ENCODE measurements around the gene PHF21A.

DNA sequence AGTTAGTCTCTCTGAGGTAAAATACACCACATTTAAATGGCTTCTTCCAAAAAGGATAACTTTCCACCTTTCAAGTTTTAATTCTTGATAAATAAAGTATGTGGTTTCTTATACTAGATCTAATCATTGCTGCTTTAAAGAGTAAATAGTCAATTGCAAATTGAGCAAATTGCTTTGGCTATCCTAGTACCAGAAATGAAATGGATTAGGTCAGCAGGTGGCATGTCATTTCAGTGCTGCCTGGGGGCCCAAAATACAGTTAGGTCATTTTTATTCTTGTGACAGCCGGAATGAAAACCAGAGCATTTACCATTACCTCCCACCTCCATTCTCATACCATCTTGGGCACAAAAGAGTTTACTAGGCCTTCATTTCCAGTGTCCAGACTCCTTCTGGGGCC, 70.2 kb downstream of the PHF21A start:
- TF ChIP-seq SIN3A (conservative IDR thresholded peaks at IDR 0.05 in 1 of 2, IDR thresholded peaks at IDR 0.05 in 1 of 2; ENCODE audit: low read depth in 1 of 2, low read length in 2 of 2): no peak
- no peak for TF ChIP-seq GABPA (IDR thresholded peaks at IDR 0.05; ENCODE audit: borderline replicate concordance, insufficient read depth, low read length)
- TF ChIP-seq POLR2AphosphoS5 (IDR thresholded peaks at IDR 0.05; ENCODE audit: low read depth, low read length): no peak
- TF ChIP-seq EGR1 (IDR thresholded peaks at IDR 0.05; ENCODE audit: borderline replicate concordance, low read depth, low read length): no peak
- TF ChIP-seq EP300 (IDR thresholded peaks at IDR 0.05; ENCODE audit: borderline replicate concordance in 1 of 2, low read depth in 2 of 2, low read length in 2 of 2): no peak
- TF ChIP-seq CTCF (IDR thresholded peaks at IDR 0.05; ENCODE audit: control extremely low read depth in 1 of 3, insufficient read depth in 1 of 3, low read depth in 1 of 3, low read length in 3 of 3): no peak
- no peak for TF ChIP-seq SRF (IDR thresholded peaks at IDR 0.05; ENCODE audit: low read depth, low read length)
- TF ChIP-seq TBP (IDR thresholded peaks at IDR 0.05; ENCODE audit: low read depth, low read length): no peak
- TF ChIP-seq PHF8 (conservative IDR thresholded peaks at IDR 0.05; ENCODE audit: low read depth, low read length): no peak
- TF ChIP-seq, protein P1, sequence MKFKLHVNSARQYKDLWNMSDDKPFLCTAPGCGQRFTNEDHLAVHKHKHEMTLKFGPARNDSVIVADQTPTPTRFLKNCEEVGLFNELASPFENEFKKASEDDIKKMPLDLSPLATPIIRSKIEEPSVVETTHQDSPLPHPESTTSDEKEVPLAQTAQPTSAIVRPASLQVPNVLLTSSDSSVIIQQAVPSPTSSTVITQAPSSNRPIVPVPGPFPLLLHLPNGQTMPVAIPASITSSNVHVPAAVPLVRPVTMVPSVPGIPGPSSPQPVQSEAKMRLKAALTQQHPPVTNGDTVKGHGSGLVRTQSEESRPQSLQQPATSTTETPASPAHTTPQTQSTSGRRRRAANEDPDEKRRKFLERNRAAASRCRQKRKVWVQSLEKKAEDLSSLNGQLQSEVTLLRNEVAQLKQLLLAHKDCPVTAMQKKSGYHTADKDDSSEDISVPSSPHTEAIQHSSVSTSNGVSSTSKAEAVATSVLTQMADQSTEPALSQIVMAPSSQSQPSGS (IDR thresholded peaks at IDR 0.05; ENCODE audit: low read length): no peak
- no peak for TF ChIP-seq POLR2A (IDR thresholded peaks at IDR 0.05; ENCODE audit: control extremely low read depth in 1 of 2, low read depth in 2 of 2, low read length in 2 of 2)
